HG03432 (cell line): ENCODE measurements around the gene PRKACA.
"Not testable (repeated sequence)": the region's sequence is repeated elsewhere in the genome, so short reads cannot be mapped to it uniquely, and the experiment has no call there.

Experiments
- ATAC-seq: cut with Tn5 transposase; IDR thresholded peaks from one replicate; pipeline ENCODE4 v1.9.1; 2021; ENCODE audit warnings: mild to moderate bottlenecking, moderate library complexity; ENCODE audit not compliant: unreplicated experiment

The PRKACA gene

DNA sequence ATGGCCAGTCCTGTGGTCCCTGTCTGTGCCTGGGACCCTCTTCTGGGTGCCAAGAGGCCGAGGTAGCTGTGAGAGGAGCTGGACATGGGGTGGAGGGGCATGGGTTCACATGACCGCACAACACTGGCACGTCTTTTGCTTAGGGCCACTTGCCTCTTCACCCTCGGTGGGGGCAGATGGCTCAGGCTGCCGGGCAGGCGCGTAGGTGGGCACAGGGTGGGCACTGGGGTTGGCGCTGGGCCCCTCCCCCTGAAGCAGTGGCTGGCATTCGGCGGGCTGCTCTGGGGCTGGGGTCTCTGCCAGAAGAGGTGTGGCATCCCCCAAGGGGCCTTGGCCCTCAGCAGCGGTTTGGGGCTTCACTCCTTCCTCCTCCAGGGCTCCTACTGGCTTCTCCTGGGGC is 64.1 kb downstream of the PRKACA start:
- ATAC-seq = no peak

DNA sequence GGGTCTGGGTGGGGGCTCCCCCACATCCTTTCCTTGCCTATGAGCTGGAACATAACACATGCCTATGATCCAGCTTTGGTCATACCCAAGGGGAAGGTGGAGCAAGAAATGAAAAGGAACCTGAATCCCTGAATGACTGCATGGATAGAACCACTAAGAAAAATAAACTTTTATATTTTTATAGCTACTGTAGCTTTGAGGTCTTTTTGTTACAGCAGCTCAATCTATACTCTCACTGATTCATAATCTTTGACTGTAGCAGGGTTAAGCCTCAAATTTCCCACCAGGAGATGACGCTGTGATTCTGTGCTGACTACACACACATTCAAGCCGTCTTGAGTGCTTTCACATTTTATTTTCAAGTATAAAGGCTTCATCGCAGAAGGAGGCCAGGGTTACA is 64.5 kb downstream of the PRKACA start:
- ATAC-seq = no peak

GRCh38 chr19:14052470-14052869 is 65.1 kb downstream of the PRKACA start:
- ATAC-seq = no peak

DNA sequence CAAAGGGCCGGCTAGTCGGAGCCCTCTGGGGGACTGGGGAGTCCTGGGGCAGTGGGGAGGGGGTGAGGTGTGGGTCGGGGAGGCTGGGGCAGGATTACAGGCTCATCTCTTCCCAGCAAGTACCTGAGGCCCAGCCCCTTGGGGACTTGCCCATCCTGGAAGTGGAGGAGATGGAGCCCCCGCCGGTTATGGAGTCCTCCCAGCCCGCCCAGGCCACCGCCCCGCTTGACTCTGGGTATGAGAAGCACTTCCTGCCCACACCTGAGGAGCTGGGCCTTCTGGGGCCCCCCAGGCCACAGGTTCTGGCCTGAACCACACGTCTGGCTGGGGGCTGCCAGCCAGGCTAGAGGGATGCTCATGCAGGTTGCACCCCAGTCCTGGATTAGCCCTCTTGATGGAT is 65.6 kb downstream of the PRKACA start:
- ATAC-seq = no peak

GRCh38 chr19:14050961-14051360 is 66.6 kb downstream of the PRKACA start:
- ATAC-seq = not testable (repeated sequence)

DNA sequence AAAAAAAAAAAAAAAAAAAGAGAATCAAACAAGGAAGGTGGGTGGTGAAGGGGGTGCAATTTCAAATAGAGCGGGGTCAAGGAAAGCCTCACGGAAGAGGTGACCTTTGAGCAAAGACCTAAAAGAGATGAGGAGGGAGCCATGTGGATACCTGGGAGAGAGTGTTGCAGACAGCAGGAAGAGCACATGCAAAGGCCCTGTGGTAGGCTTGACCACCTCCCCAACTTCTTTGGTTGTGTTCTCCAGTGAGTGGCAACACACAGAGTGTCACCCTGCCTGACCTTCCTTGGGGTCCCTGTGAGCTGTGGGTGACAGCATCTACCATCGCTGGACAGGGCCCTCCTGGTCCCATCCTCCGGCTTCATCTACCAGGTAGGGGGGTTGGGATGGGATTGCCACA is 67.0 kb downstream of the PRKACA start:
- ATAC-seq = no peak

GRCh38 chr19:14048443-14049153 is 69.0 kb downstream of the PRKACA start:
- ATAC-seq = no peak

DNA sequence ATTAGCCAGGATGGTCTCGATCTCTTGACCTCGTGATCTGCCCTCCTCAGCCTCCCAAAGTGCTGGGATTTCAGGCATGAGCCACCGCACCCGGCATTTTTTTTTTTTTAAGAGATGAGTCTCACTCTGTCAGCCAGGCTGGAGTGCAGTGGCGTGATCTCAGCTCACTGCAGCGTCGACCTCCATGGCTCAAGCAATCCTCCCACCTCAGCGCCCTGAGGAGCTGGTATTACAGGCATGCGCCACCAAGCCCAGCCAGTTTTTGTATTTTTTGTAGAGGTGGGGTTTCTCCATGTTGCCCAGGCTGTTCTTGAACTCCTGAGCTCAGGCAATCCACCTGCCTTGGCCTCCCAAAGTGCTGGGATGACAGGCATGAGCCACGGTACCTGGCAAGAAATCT is 69.7 kb downstream of the PRKACA start:
- not testable (repeated sequence) for ATAC-seq

DNA sequence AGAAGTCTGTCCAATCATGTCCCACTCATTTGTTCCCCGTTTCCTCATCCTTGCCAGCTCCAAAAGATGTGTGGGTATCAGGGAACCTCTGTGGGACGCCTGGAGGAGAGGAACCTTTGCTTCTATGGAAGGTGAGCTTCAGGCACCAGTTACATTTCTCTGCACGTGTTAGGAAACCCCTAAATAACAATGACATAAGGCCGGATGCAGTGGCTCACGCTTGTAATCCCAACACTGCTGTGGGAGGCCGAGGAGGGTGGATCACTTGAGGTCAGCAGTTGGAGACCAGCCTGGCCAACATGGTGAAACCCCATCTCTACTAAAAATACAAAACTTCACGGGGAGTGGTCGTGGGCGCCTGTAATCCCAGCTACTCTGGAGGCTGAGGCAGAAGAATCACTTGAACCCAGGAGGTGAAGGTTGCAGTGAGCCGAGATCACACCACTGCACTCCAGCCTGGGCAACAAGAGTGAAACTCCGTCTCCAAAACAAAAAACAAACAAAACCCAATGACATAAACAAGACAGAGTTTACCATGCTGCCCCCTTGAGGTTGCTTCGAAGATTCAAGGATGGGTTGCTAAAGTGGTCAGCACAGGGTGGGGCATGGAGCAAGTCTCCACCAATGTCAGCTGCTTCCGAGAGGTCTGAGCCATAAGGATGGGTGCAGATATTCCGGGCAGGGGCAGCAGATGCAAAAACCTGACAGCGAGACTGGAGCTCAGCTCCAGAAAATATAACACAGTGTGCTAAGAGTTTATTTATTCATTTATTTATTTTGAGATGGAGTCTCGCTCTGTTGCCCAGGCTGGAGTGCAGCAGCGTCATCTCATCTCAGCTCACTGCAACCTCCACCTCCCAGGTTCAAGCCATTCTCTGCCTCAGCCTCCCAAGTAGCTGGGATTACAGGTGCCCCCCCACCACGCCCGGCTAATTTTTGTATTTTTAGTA is 74.6 kb downstream of the PRKACA start:
- ATAC-seq = not testable (repeated sequence)
